ENCODE data around the gene CCNJL.

GRCh38 chr5:160254706-160255105 is 57.7 kb downstream of the CCNJL start:
- TF ChIP-seq CTCF (IDR thresholded peaks at IDR 0.05; ENCODE audit: low read depth, low read length, poor library complexity, severe bottlenecking) (no peak), EZH2phosphoT487 (IDR thresholded peaks at IDR 0.05; ENCODE audit: borderline replicate concordance, low read length) (no peak)

All from DOHH2 (cell line).